Measurements from ENCODE around the gene NOA1. TPM values are rescaled to one million over a fixed set of nuclear protein-coding genes. Genes with fewer than 3 reads are reported as not detected.

Gene NOA1
- total and polyA plus RNA-seq, 2 of the 8 experiments (the other 6 are each of a cell fraction or from before 2014, with no cell fraction given) = 24.3 to 28.1 TPM

DNA sequence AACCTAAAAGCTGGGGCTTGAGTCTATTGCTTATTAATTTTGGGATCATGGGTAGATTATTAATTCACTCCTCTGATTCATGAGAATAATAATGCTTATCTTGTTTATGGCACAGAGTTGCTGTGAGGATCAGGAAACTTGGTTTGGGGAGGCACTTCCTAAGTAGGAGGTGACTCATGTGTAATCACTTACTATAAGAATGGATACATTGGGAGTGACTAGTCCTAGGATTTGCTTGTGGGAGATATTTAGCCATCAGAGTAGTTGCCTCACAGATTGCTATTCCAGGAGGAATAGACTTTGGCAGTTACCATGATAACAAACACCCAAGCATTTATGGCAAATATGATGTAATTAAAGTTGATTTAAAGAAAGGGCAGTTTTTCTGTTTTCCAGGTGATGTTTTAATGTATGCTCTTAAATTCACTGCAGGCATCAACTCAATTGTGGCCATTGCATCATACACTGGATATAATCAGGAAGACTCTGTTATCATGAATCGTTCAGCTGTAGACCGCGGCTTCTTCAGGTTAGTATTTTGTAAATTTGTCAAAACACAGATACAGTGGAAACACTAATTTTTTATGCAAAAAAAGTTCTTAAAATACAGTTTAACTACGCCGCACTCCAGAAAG is 43.2 kb upstream of the NOA1 start (continued):
- TF ChIP-seq, protein P1, sequence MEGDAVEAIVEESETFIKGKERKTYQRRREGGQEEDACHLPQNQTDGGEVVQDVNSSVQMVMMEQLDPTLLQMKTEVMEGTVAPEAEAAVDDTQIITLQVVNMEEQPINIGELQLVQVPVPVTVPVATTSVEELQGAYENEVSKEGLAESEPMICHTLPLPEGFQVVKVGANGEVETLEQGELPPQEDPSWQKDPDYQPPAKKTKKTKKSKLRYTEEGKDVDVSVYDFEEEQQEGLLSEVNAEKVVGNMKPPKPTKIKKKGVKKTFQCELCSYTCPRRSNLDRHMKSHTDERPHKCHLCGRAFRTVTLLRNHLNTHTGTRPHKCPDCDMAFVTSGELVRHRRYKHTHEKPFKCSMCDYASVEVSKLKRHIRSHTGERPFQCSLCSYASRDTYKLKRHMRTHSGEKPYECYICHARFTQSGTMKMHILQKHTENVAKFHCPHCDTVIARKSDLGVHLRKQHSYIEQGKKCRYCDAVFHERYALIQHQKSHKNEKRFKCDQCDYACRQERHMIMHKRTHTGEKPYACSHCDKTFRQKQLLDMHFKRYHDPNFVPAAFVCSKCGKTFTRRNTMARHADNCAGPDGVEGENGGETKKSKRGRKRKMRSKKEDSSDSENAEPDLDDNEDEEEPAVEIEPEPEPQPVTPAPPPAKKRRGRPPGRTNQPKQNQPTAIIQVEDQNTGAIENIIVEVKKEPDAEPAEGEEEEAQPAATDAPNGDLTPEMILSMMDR (IDR thresholded peaks at IDR 0.05; ENCODE audit: control extremely low read depth in 1 of 3, insufficient read depth in 1 of 3, low read depth in 1 of 3, low read length in 3 of 3) = no peak
- no peak for TF ChIP-seq SP4 (IDR thresholded peaks at IDR 0.05; ENCODE audit: low read length)
- no peak for TF ChIP-seq RAD21 (IDR thresholded peaks at IDR 0.05 in 1 of 2, conservative IDR thresholded peaks at IDR 0.05 in 1 of 2; ENCODE audit: low read depth in 2 of 2, low read length in 2 of 2)
- TF ChIP-seq SRF (IDR thresholded peaks at IDR 0.05; ENCODE audit: low read depth, low read length) = no peak
- TF ChIP-seq CTBP2 (IDR thresholded peaks at IDR 0.05; ENCODE audit: borderline replicate concordance, insufficient read depth, insufficient read length, low read length) = no peak
- no peak for TF ChIP-seq SP1 (IDR thresholded peaks at IDR 0.05; ENCODE audit: low read depth, low read length)
- no peak for TF ChIP-seq PHF8 (conservative IDR thresholded peaks at IDR 0.05; ENCODE audit: low read depth, low read length)
- no peak for TF ChIP-seq CREB1 (IDR thresholded peaks at IDR 0.05)
- no peak for TF ChIP-seq POLR2A (IDR thresholded peaks at IDR 0.05; ENCODE audit: control extremely low read depth in 1 of 2, low read depth in 2 of 2, low read length in 2 of 2)
- TF ChIP-seq SP2 (IDR thresholded peaks at IDR 0.05; ENCODE audit: low read length) = no peak

All from H1 (cell line).